Caco-2 (cell line): ENCODE results near the gene ABT1. TPM values are rescaled to one million over a fixed set of nuclear protein-coding genes. Genes with fewer than 3 reads are reported as not detected.

ENCODE experiments used
- BruUV-seq: library from RNA; stranded (reverse); fragments of 400-500 nt; replicated peaks from 2 replicates; lab custom pipeline; 2021; lab: Mats Ljungman, UMichigan
- CTCF ChIA-PET: fragments of 300-600 bp; sonication (Branson Sonifier 250); formaldehyde crosslinking; loops from one replicate; lab custom pipeline; 2022; ENCODE audit warnings: antibody characterized with exemption; lab: Charles Lee
- POLR2A ChIA-PET: fragments of 300-600 bp; sonication (Branson Sonifier 250); formaldehyde crosslinking; loops from one replicate; lab custom pipeline; 2022; ENCODE audit warnings: antibody characterized with exemption; lab: Charles Lee
- DNase-seq, 2 experiments: peaks; one replicate each; pipeline versions ENCODE4 v3.0.0 to v3.0.0-alpha.2; 2020 to 2022
- H3K27me3 ChIP-seq: replicated peaks from 2 replicates; pipeline ENCODE4 v1.6.0; 2011; ENCODE audit warnings: low read length; ENCODE audit not compliant: control insufficient read depth, insufficient read depth
- H3K36me3 ChIP-seq: 2 replicates; pipeline ENCODE4 v1.5.1; 2011; ENCODE audit warnings: low read length; ENCODE audit not compliant: control insufficient read depth, insufficient read depth
- H3K4me1 ChIP-seq: fragments of 250-450 bp; sonication (Bioruptor Pico); 2 replicates; pipeline ENCODE4 v1.5.1; 2020; ENCODE audit warnings: mild to moderate bottlenecking
- H3K4me3 ChIP-seq: 2 replicates; pipeline ENCODE4 v1.5.1; 2011; ENCODE audit warnings: low read depth, mild to moderate bottlenecking, control low read depth, low read length
- H3K9me3 ChIP-seq: fragments of 250-450 bp; sonication (Bioruptor Pico); 2 replicates; pipeline ENCODE4 v1.5.1; 2020; ENCODE audit warnings: mild to moderate bottlenecking, moderate library complexity
- H3K27ac Mint-ChIP-seq: one replicate; pipeline ENCODE4 v1.8.0; 2022; ENCODE audit warnings: mixed read lengths; ENCODE audit not compliant: unreplicated experiment
- H3K27me3 Mint-ChIP-seq: one replicate; pipeline ENCODE4 v1.8.0; 2022; ENCODE audit warnings: mixed read lengths; ENCODE audit not compliant: insufficient read depth, unreplicated experiment
- H3K36me3 Mint-ChIP-seq: one replicate; pipeline ENCODE4 v1.8.0; 2022; ENCODE audit warnings: mild to moderate bottlenecking, mixed read lengths; ENCODE audit not compliant: insufficient read depth, unreplicated experiment
- H3K4me1 Mint-ChIP-seq: one replicate; pipeline ENCODE4 v1.8.0; 2022; ENCODE audit warnings: low read depth, mixed read lengths; ENCODE audit not compliant: unreplicated experiment
- H3K4me3 Mint-ChIP-seq: one replicate; pipeline ENCODE4 v1.8.0; 2022; ENCODE audit warnings: mild to moderate bottlenecking, moderate library complexity, mixed read lengths; ENCODE audit not compliant: unreplicated experiment
- H3K9me3 Mint-ChIP-seq: one replicate; pipeline ENCODE4 v1.8.0; 2022; ENCODE audit warnings: mixed read lengths; ENCODE audit not compliant: unreplicated experiment
- intact Hi-C: fragments of 100-400 bp; cut with micrococcal nuclease; formaldehyde crosslinking; loops from one replicate; pipeline ENCODE4 v1.10.0; 2022; ENCODE audit not compliant: unreplicated experiment
- total RNA-seq: library from RNA; stranded (reverse); gene quantifications from 2 replicates; pipeline ENCODE4 v1.2.3, GENCODE V29; 2022
- TF ChIP-seq, protein P1 (sequence below), 2 experiments: fragments of 200-600 bp in 1 of 2; IDR thresholded peaks; 1 replicate in 1 of 2; 2 replicates in 1 of 2; pipeline versions ENCODE4 v1.5.1 to v1.8.0; 2011 to 2022; ENCODE audit warnings: antibody characterized with exemption in 1 of 2, control low read depth in 1 of 2, inconsistent platforms in 1 of 2, low read depth in 1 of 2, low read length in 1 of 2, mild to moderate bottlenecking in 1 of 2, moderate library complexity in 1 of 2; ENCODE audit not compliant: insufficient read depth in 1 of 2, severe bottlenecking in 1 of 2, unreplicated experiment in 1 of 2

The ABT1 gene
- total RNA-seq, 1 experiment from 2014 or later: 15.1 TPM

DNA sequence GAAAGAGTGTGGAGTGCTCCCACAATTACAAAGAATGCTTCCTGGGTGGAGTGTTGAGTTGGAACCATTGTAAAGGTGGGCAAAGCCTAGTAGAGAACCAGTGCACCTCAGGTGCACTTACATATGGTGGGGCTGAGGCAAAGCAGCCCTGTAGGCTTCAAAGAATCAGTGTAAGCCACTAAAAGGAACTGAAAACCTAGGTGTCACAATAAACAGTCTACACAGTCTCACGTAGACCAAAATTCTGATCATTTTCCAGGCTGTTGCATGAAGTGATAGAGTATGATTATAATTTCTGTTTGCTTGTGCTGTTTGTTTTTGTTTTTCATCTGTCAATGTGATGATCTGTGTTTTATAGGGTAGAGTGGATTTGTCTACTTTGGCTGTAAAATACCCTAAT, 2.8 kb downstream of the ABT1 start:
- Mint-ChIP-seq H3K36me3 (peaks cover 10% of the 10 kb centered on the region), H3K27ac (no peak overlapping the region), H3K9me3 (no peaks in the 10 kb centered on the region), H3K4me1 (no peaks in the 10 kb centered on the region), H3K4me3 (no peak overlapping the region), H3K27me3 (no peaks in the 10 kb centered on the region)
- intact Hi-C loops: no loop called here
- BruUV-seq: no TSS peak
- H3K4me1 ChIP-seq: no peaks in the 10 kb centered on the region
- no peak overlapping the region for H3K4me3 ChIP-seq
- CTCF ChIA-PET: no interaction called here
- TF ChIP-seq, protein P1, sequence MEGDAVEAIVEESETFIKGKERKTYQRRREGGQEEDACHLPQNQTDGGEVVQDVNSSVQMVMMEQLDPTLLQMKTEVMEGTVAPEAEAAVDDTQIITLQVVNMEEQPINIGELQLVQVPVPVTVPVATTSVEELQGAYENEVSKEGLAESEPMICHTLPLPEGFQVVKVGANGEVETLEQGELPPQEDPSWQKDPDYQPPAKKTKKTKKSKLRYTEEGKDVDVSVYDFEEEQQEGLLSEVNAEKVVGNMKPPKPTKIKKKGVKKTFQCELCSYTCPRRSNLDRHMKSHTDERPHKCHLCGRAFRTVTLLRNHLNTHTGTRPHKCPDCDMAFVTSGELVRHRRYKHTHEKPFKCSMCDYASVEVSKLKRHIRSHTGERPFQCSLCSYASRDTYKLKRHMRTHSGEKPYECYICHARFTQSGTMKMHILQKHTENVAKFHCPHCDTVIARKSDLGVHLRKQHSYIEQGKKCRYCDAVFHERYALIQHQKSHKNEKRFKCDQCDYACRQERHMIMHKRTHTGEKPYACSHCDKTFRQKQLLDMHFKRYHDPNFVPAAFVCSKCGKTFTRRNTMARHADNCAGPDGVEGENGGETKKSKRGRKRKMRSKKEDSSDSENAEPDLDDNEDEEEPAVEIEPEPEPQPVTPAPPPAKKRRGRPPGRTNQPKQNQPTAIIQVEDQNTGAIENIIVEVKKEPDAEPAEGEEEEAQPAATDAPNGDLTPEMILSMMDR (IDR thresholded peaks at IDR 0.05; ENCODE audit: insufficient read depth in 1 of 2, low read depth in 1 of 2, low read length in 1 of 2, severe bottlenecking in 1 of 2, unreplicated experiment in 1 of 2): no peak
- POLR2A ChIA-PET: no interaction called here
- H3K9me3 ChIP-seq: no peaks in the 10 kb centered on the region
- no peaks in the 10 kb centered on the region for H3K27me3 ChIP-seq
- no peak for DNase-seq
- H3K36me3 ChIP-seq: no peaks in the 10 kb centered on the region

DNA sequence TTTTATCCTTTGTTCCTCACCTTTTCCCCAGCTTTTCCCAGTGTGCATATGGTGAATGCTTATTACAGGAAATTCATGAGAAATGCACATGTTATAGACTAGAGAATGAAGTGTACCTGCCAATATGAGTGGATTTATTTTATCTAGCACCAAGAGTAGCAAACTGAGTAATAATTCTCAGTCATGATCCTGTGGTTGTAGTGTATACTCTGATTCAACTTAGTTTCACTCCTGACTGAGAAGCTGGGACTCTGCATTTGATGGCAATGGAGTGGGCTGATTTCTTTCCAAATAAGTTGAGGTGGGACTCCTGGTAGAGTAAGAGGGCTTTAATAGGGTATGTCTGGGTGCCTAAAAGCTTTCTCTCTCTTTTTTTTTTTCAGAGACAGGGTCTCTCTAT, 4.0 kb downstream of the ABT1 start:
- no TSS peak for BruUV-seq
- H3K27me3 Mint-ChIP-seq: no peaks in the 10 kb centered on the region
- DNase-seq: no peak
- Histone ChIP-seq H3K9me3 (no peaks in the 10 kb centered on the region), H3K4me1 (no peaks in the 10 kb centered on the region), H3K4me3 (no peak overlapping the region), H3K36me3 (no peaks in the 10 kb centered on the region), H3K27me3 (no peaks in the 10 kb centered on the region)
- no peaks in the 10 kb centered on the region for H3K4me1 Mint-ChIP-seq
- TF ChIP-seq, protein P1 (IDR thresholded peaks at IDR 0.05; ENCODE audit: insufficient read depth in 1 of 2, low read depth in 1 of 2, low read length in 1 of 2, severe bottlenecking in 1 of 2, unreplicated experiment in 1 of 2): no peak
- H3K27ac Mint-ChIP-seq: no peak overlapping the region
- ChIA-PET POLR2A (interaction anchor here (0.5 kb wide), 2 partner anchors 67 to 525 kb away, joined by 4 read pairs; no protein-coding TSS in a partner anchor), CTCF (interaction anchor here (0.5 kb wide), 1 partner anchor 28 kb away, joined by 7 read pairs; no protein-coding TSS in a partner anchor)
- H3K4me3 Mint-ChIP-seq: no peak overlapping the region
- no peaks in the 10 kb centered on the region for H3K9me3 Mint-ChIP-seq
- intact Hi-C loops: no loop called here
- H3K36me3 Mint-ChIP-seq: peaks cover 5% of the 10 kb centered on the region

DNA sequence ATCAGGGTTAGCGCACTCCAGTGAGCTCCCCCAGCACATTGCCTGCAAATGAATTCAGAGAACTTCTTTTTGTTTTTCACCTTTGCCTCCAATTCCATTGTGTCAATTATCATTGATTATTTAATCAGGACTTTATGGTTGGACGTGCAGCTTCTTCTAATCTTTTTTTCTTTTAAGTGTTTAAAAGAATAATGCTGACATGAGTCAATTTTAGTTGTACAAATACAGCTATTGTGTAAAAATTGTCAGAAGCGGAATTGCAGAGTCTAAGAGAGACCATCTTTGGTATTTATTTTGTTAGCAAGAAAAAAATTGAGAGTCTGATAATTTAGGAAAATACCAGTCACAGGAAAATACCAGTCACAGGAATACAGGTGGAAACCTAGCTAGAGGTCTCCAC, 5.5 kb downstream of the ABT1 start:
- H3K9me3 ChIP-seq: no peaks in the 10 kb centered on the region
- DNase-seq: no peak
- H3K9me3 Mint-ChIP-seq: no peaks in the 10 kb centered on the region
- no peak overlapping the region for H3K4me3 ChIP-seq
- no TSS peak for BruUV-seq
- intact Hi-C loops: no loop called here
- no peaks in the 10 kb centered on the region for H3K27me3 ChIP-seq
- H3K4me3 Mint-ChIP-seq: no peak overlapping the region
- no peaks in the 10 kb centered on the region for H3K36me3 ChIP-seq
- TF ChIP-seq, protein P1 (IDR thresholded peaks at IDR 0.05; ENCODE audit: insufficient read depth in 1 of 2, low read depth in 1 of 2, low read length in 1 of 2, severe bottlenecking in 1 of 2, unreplicated experiment in 1 of 2): no peak
- H3K36me3 Mint-ChIP-seq: peaks cover 5% of the 10 kb centered on the region
- H3K27ac Mint-ChIP-seq: no peak overlapping the region
- no peaks in the 10 kb centered on the region for H3K4me1 ChIP-seq
- no peaks in the 10 kb centered on the region for H3K4me1 Mint-ChIP-seq
- no peaks in the 10 kb centered on the region for H3K27me3 Mint-ChIP-seq
- ChIA-PET POLR2A (no interaction called here), CTCF (no interaction called here)
